ENCODE measurements around the gene PATZ1. TPM values are rescaled to one million over a fixed set of nuclear protein-coding genes. Genes with fewer than 3 reads are reported as not detected.

Gene PATZ1
- total RNA-seq, 1 experiment from 2014 or later: 28.2 TPM

DNA sequence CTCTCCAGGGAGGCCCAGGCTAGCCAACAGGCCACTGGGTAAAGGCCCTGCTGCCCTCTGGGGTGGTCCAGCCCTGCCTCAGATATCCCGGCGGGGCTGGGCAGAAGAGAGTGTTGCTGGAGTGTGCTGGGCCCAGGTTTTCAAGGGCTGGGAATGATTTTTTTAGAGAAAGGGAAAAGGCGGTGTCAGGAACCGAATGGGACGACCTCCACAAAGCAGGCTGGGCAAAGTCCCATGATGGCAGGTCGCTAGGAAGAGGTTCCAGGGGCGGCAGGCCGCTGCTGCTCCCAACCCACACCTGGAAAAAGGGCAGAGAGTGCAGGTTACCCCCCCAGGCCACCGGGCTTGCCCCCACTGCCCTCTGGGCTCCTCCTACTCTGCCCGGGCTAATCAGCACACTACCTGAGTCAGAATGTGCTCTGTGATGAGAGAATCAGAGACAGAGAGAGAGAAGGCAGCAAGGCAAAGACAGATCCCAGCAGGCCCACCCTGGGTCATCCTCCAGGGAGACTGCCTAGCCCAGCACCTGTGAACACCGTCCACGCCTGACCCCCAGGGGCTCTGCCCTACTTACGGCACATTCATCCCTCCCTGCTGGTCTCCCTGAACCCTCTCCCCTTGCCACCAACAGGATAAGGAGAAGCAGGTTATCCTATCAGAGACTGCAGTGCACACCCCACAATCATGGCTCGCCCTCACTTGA is 4.6 kb downstream of the PATZ1 start:
- ChIA-PET CTCF (no interaction called here), POLR2A (ENCODE audit: unreplicated experiment) (interaction anchor here (0.6 kb wide), 1 partner anchor 239 kb away, joined by 5 read pairs; no protein-coding TSS in a partner anchor)
- no TSS peak for BruUV-seq (replicated peaks)
- no peak for DNase-seq
- no peak overlapping the region for H2AFZ ChIP-seq
- peaks cover 33% of the 10 kb centered on the region; the same call in 1 of the 2 replicates for H3K36me3 ChIP-seq (ENCODE audit: low read depth)
- peaks cover 39% of the 10 kb centered on the region for H3F3A ChIP-seq (ENCODE audit: insufficient read depth, low read depth)
- H3K4me3 ChIP-seq: no peak overlapping the region
- H3K4me2 ChIP-seq: peak overlapping the region; percentile 100; the same call in 1 of the 2 replicates
- H3K27me3 ChIP-seq (ENCODE audit: insufficient read depth, low read depth): no peaks in the 10 kb centered on the region
- peaks cover 59% of the 10 kb centered on the region for H3K4me1 ChIP-seq (replicated peaks; ENCODE audit: insufficient read depth)
- peaks cover 68% of the 10 kb centered on the region for H3K79me2 ChIP-seq (ENCODE audit: low read depth)
- 0 out of 2 replicates have a peak, but pooled peaks cover 4% of the 10 kb centered on the region for H4K20me1 ChIP-seq (ENCODE audit: insufficient read depth)
- H3K9me3 ChIP-seq (ENCODE audit: insufficient read depth, low read depth): no peaks in the 10 kb centered on the region
- TF ChIP-seq, protein P1, sequence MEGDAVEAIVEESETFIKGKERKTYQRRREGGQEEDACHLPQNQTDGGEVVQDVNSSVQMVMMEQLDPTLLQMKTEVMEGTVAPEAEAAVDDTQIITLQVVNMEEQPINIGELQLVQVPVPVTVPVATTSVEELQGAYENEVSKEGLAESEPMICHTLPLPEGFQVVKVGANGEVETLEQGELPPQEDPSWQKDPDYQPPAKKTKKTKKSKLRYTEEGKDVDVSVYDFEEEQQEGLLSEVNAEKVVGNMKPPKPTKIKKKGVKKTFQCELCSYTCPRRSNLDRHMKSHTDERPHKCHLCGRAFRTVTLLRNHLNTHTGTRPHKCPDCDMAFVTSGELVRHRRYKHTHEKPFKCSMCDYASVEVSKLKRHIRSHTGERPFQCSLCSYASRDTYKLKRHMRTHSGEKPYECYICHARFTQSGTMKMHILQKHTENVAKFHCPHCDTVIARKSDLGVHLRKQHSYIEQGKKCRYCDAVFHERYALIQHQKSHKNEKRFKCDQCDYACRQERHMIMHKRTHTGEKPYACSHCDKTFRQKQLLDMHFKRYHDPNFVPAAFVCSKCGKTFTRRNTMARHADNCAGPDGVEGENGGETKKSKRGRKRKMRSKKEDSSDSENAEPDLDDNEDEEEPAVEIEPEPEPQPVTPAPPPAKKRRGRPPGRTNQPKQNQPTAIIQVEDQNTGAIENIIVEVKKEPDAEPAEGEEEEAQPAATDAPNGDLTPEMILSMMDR (conservative IDR thresholded peaks at IDR 0.05): no peak
- no peak for TF ChIP-seq EZH2 (IDR thresholded peaks at IDR 0.05; ENCODE audit: low read depth)
- H3K9me2 ChIP-seq (ENCODE audit: insufficient read depth): no peaks in the 10 kb centered on the region
- no peak overlapping the region for H3K27ac ChIP-seq
- intact Hi-C loops (cut with micrococcal nuclease; ENCODE audit: unreplicated experiment): no loop called here

DNA sequence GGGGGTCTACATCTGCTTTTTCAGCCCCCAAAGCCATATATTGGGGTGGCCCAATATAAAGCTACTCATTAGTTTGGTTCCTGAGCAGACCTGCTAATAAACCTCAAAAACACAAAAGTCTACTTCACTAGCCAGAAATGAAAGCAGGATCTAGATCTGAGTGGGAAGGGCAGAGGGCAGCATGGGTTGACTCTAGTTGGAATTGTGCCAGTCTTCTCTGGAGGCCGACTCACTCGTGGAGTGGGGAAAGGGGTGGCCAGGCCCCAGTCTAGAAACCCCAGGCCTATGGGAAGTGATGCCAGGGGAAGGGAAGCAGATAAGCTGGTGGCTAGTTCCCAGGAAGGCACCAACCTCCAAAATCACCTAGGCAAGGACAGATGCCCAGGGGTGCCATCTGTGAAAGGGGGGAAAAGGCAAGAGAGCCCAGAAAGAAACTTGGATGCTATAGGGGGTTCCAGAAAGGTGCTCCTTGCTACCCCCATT is 5.3 kb downstream of the PATZ1 start:
- H2AFZ ChIP-seq: no peak overlapping the region
- ChIA-PET CTCF (interaction anchor here (0.5 kb wide), 1 partner anchor 221 kb away, joined by 3 read pairs; no protein-coding TSS in a partner anchor), POLR2A (ENCODE audit: unreplicated experiment) (no interaction called here)
- peaks cover 68% of the 10 kb centered on the region for H3K79me2 ChIP-seq (ENCODE audit: low read depth)
- no peak overlapping the region for H3K27ac ChIP-seq
- H4K20me1 ChIP-seq (ENCODE audit: insufficient read depth): 0 out of 2 replicates have a peak, but pooled peaks cover 4% of the 10 kb centered on the region
- BruUV-seq (replicated peaks): no TSS peak
- H3K4me1 ChIP-seq (replicated peaks; ENCODE audit: insufficient read depth): peaks cover 59% of the 10 kb centered on the region
- H3K9me3 ChIP-seq (ENCODE audit: insufficient read depth, low read depth): no peaks in the 10 kb centered on the region
- intact Hi-C loops (cut with micrococcal nuclease; ENCODE audit: unreplicated experiment): no loop called here
- no peaks in the 10 kb centered on the region for H3K27me3 ChIP-seq (ENCODE audit: insufficient read depth, low read depth)
- no peak overlapping the region for H3K4me2 ChIP-seq
- H3K4me3 ChIP-seq: no peak overlapping the region
- TF ChIP-seq, protein P1 (conservative IDR thresholded peaks at IDR 0.05): no peak
- TF ChIP-seq EZH2 (IDR thresholded peaks at IDR 0.05; ENCODE audit: low read depth): no peak
- peaks cover 39% of the 10 kb centered on the region for H3F3A ChIP-seq (ENCODE audit: insufficient read depth, low read depth)
- no peaks in the 10 kb centered on the region for H3K9me2 ChIP-seq (ENCODE audit: insufficient read depth)
- H3K36me3 ChIP-seq (ENCODE audit: low read depth): peaks cover 33% of the 10 kb centered on the region; the same call in 1 of the 2 replicates
- no peak for DNase-seq

DNA sequence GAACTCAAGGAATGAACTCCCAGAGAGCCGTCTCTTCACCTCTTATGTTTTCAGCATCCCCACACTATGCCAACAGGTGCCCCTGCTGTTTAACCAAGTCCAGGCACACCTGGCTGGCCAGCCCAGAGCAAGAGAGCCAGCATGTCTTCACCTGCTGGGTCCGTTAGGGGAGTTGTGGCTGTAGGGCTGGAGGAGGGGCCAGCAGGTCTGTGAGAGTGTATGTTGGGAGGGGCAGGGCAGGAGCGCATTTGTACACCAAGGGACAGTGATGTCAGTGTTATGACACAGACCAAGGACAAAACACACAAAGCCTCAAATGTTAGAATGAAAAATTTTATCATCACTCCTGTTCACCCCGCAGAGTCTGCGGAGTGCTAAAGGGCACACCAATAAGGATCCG is 5.8 kb downstream of the PATZ1 start:
- POLR2A ChIA-PET (ENCODE audit: unreplicated experiment): no interaction called here
- intact Hi-C loops (cut with micrococcal nuclease; ENCODE audit: unreplicated experiment): no loop called here
- H3K79me2 ChIP-seq (ENCODE audit: low read depth): peaks cover 65% of the 10 kb centered on the region
- TF ChIP-seq, protein P1 (conservative IDR thresholded peaks at IDR 0.05): no peak
- no peak for TF ChIP-seq EZH2 (IDR thresholded peaks at IDR 0.05; ENCODE audit: low read depth)
- H2AFZ ChIP-seq: no peak overlapping the region
- no peaks in the 10 kb centered on the region for H3K9me2 ChIP-seq (ENCODE audit: insufficient read depth)
- H4K20me1 ChIP-seq (ENCODE audit: insufficient read depth): 0 out of 2 replicates have a peak, but pooled peaks cover 4% of the 10 kb centered on the region
- no TSS peak for BruUV-seq (replicated peaks)
- CTCF ChIA-PET: no interaction called here
- no peak overlapping the region for H3K4me2 ChIP-seq
- peaks cover 37% of the 10 kb centered on the region for H3K36me3 ChIP-seq (ENCODE audit: low read depth)
- DNase-seq: no peak
- H3K9me3 ChIP-seq (ENCODE audit: insufficient read depth, low read depth): no peaks in the 10 kb centered on the region
- H3K27me3 ChIP-seq (ENCODE audit: insufficient read depth, low read depth): no peaks in the 10 kb centered on the region
- H3F3A ChIP-seq (ENCODE audit: insufficient read depth, low read depth): peaks cover 39% of the 10 kb centered on the region
- no peak overlapping the region for H3K4me3 ChIP-seq
- no peak overlapping the region for H3K27ac ChIP-seq
- H3K4me1 ChIP-seq (replicated peaks; ENCODE audit: insufficient read depth): peaks cover 59% of the 10 kb centered on the region
